ENCODE data around the gene SCAMP1. TPM values are rescaled to one million over a fixed set of nuclear protein-coding genes. Genes with fewer than 3 reads are reported as not detected.

SCAMP1 gene
- total and polyA plus RNA-seq, 2 of the 8 experiments (the other 6 are each of a cell fraction or from before 2014, with no cell fraction given), result 18.6 to 55.9 TPM

GRCh38 chr5:78341440-78341839 is 19.0 kb upstream of the SCAMP1 start (continued):
- TF ChIP-seq, protein P1, sequence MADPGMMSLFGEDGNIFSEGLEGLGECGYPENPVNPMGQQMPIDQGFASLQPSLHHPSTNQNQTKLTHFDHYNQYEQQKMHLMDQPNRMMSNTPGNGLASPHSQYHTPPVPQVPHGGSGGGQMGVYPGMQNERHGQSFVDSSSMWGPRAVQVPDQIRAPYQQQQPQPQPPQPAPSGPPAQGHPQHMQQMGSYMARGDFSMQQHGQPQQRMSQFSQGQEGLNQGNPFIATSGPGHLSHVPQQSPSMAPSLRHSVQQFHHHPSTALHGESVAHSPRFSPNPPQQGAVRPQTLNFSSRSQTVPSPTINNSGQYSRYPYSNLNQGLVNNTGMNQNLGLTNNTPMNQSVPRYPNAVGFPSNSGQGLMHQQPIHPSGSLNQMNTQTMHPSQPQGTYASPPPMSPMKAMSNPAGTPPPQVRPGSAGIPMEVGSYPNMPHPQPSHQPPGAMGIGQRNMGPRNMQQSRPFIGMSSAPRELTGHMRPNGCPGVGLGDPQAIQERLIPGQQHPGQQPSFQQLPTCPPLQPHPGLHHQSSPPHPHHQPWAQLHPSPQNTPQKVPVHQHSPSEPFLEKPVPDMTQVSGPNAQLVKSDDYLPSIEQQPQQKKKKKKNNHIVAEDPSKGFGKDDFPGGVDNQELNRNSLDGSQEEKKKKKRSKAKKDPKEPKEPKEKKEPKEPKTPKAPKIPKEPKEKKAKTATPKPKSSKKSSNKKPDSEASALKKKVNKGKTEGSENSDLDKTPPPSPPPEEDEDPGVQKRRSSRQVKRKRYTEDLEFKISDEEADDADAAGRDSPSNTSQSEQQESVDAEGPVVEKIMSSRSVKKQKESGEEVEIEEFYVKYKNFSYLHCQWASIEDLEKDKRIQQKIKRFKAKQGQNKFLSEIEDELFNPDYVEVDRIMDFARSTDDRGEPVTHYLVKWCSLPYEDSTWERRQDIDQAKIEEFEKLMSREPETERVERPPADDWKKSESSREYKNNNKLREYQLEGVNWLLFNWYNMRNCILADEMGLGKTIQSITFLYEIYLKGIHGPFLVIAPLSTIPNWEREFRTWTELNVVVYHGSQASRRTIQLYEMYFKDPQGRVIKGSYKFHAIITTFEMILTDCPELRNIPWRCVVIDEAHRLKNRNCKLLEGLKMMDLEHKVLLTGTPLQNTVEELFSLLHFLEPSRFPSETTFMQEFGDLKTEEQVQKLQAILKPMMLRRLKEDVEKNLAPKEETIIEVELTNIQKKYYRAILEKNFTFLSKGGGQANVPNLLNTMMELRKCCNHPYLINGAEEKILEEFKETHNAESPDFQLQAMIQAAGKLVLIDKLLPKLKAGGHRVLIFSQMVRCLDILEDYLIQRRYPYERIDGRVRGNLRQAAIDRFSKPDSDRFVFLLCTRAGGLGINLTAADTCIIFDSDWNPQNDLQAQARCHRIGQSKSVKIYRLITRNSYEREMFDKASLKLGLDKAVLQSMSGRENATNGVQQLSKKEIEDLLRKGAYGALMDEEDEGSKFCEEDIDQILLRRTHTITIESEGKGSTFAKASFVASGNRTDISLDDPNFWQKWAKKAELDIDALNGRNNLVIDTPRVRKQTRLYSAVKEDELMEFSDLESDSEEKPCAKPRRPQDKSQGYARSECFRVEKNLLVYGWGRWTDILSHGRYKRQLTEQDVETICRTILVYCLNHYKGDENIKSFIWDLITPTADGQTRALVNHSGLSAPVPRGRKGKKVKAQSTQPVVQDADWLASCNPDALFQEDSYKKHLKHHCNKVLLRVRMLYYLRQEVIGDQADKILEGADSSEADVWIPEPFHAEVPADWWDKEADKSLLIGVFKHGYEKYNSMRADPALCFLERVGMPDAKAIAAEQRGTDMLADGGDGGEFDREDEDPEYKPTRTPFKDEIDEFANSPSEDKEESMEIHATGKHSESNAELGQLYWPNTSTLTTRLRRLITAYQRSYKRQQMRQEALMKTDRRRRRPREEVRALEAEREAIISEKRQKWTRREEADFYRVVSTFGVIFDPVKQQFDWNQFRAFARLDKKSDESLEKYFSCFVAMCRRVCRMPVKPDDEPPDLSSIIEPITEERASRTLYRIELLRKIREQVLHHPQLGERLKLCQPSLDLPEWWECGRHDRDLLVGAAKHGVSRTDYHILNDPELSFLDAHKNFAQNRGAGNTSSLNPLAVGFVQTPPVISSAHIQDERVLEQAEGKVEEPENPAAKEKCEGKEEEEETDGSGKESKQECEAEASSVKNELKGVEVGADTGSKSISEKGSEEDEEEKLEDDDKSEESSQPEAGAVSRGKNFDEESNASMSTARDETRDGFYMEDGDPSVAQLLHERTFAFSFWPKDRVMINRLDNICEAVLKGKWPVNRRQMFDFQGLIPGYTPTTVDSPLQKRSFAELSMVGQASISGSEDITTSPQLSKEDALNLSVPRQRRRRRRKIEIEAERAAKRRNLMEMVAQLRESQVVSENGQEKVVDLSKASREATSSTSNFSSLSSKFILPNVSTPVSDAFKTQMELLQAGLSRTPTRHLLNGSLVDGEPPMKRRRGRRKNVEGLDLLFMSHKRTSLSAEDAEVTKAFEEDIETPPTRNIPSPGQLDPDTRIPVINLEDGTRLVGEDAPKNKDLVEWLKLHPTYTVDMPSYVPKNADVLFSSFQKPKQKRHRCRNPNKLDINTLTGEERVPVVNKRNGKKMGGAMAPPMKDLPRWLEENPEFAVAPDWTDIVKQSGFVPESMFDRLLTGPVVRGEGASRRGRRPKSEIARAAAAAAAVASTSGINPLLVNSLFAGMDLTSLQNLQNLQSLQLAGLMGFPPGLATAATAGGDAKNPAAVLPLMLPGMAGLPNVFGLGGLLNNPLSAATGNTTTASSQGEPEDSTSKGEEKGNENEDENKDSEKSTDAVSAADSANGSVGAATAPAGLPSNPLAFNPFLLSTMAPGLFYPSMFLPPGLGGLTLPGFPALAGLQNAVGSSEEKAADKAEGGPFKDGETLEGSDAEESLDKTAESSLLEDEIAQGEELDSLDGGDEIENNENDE (IDR thresholded peaks at IDR 0.05; ENCODE audit: insufficient replicate concordance, low read length), result peak; percentile 49
- TF ChIP-seq JUN (IDR thresholded peaks at IDR 0.05; ENCODE audit: low read depth, low read length) (no peak), EP300 (IDR thresholded peaks at IDR 0.05; ENCODE audit: borderline replicate concordance in 1 of 2, low read depth in 2 of 2, low read length in 2 of 2) (peak in 1 of 2 experiments; percentile 12; a peak in 1 of 3 replicates), CBX8 (IDR thresholded peaks at IDR 0.05; ENCODE audit: borderline replicate concordance, low read depth, low read length) (no peak)
